Fibroblast of skin of abdomen (primary cell): ENCODE data around the gene PIGL.
A peak's percentile ranks its signal among the peaks of the same experiment; 100 is the strongest.
"Not testable (repeated sequence)": the region's sequence is repeated elsewhere in the genome, so short reads cannot be mapped to it uniquely, and the experiment has no call there.

Source experiments
- DNase-seq: peaks from one replicate; pipeline ENCODE4 v3.0.0-alpha.2; 2013

PIGL gene

GRCh38 chr17:16273929-16274339 is 56.9 kb downstream of the PIGL start:
- no peak for DNase-seq

DNA sequence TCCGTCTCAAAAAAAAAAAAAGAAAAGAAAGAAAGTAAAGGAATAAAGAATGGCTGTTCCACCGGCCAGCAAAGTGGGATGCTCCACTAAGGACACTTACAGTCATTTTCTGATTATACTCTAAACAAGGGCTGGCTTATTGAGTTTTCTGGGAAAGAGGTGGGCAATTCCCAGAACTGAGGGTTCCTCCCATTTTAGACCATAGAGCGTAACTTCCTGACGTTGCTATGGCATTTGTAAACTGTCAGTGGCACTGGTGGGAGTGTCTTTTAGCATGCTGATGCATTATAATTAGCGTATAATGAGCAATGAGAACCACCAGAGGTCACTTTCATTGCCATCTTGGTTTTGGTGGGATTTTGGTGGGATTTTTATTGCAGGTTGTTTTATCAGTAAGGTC is 58.0 kb downstream of the PIGL start:
- no peak for DNase-seq

GRCh38 chr17:16277163-16277562 is 60.2 kb downstream of the PIGL start:
- DNase-seq, result no peak

DNA sequence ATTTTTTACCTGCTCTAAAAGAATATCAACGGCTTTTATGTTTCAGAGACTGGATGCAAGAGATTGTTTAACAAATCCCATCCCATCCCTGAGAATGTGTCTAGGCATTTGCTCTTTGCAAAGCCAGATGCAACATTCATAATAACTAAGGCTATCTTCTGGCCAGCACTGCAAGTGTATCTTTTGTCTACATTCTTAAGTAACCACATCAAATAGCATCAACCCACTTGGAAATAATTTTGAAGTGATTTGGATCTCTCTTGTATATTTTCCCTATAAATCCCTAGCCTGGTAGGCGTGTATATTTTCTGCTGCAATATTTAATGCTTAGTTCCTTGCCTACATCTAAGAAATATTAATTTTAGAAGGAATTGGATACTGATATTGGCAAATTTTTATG is 64.3 kb downstream of the PIGL start:
- peak; percentile 89 for DNase-seq

- peak; percentile 89 for DNase-seq
Measured at GRCh38 chr17:16282522-16282921, 65.5 kb downstream of the PIGL start.

- DNase-seq, result peak; percentile 73
Measured at GRCh38 chr17:16283705-16284104, 66.7 kb downstream of the PIGL start.

DNA sequence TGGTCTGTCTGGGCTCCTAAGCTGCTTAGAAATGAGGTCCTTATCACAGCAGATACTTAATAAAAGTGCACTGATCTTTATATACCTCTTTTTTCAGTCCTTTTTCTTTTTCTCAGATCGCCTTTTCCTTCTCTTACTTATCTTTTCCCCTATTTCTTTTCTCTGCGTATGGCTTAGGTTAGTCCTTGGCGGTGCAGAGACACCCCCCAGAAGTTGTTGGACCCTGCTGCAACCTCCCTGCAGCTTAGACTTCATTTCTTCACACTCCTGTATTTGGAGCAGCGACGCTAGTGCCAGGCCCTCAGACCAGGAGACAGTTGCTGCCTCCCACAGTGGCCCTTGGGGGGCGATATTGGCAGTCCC is 68.6 kb downstream of the PIGL start:
- no peak for DNase-seq

DNA sequence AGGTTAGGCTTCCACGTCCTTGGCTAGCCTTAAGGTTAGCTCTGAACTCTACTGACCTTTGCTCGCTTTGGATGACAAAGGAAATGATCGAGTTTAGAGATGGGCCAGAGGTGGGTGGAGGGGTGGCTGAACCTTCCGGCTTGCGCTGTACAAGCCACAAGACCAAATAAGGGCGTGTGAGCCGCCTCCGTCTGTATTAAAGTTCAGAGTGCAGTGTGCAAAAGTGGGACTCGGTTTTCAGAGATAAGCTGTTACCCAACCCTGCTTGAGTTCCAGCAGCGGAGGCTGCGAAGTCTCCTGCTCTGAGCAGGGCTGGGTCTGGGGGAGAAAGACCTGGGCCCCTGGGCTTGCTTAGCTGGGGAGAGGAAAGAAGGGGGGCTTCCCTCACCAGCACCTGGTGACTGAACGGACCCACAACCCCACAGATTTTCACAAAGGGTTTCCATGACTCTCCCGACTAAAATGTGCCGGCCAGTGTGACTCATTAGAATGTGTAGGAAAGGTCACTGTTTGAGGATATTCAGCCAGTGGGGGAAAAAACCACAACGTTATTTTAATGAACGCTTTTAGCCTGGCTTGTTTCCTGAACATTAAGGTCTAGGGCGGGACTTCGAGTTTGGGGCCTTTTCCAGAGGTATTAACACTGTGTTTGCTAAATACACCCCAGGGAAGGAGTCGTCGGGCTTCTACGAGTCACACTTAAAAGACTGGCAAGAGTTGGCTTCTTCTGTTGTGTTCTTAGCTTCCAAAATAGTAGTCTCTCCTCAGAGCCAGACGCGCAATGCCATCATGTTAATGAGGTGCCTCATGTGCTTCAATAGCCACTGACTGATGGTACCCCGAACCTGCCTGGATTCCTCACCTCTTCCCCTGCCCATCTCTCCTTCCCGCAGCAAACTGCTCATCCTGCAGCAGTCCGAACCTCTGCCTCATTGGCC is 69.3 kb downstream of the PIGL start:
- DNase-seq, result peak; percentile 98

GRCh38 chr17:16286947-16287562 is 70.0 kb downstream of the PIGL start:
- peak; percentile 9 for DNase-seq

DNA sequence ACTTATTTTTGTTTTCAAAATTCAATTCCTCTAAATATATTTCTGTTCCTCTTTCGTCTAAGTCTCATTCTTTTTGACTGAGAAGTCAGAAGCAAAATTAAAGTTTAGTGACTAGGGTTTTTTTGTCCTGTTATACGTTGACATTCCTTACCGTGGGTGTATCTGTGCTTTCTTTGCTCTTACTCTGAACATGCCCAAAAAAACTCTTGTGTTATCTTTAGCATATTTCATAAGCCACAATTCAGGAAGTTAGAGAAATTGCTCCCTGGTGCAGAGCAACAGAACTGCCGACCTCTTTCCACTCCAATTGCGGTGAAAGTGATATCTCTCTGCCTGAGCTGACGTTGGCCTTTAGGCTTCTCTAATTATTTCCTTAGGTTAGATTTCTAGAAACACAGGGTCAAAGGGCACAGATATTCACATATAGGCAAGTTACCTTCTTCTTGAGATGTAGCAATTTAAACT is 70.6 kb downstream of the PIGL start:
- DNase-seq, result peak; percentile 79

DNA sequence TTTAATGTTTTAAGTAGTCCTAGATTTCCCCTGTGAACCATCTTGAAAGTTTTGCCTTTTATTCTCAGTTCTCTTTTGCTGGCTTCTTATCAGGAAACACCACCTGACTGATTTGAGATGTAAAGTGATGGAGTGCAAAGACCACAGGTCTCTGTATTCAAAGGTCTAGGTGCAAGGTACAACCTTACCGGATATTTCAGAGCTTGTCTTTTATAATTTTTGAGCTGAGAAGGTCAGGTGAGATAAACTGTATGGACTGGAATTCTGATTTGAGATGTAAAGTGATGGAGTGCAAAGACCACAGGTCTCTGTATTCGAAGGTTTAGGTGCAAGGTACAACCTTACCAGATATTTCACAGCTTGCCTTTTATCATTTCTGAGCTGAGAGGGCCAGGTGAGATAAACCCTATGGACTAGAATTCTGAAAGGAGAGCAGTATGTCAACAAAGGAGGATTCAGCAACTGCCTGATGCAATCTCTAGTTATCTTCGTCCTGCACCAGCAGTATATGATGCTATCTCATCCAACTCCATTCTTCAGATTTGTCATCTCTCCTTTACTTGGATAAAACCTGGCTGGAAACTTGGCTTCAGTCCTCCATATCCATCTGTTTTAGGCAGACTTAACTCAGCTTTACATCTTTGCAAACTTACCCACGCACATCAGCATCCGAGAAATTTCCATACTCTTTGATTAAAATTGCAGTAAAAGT is 72.0 kb downstream of the PIGL start:
- peak; percentile 56 for DNase-seq

DNA sequence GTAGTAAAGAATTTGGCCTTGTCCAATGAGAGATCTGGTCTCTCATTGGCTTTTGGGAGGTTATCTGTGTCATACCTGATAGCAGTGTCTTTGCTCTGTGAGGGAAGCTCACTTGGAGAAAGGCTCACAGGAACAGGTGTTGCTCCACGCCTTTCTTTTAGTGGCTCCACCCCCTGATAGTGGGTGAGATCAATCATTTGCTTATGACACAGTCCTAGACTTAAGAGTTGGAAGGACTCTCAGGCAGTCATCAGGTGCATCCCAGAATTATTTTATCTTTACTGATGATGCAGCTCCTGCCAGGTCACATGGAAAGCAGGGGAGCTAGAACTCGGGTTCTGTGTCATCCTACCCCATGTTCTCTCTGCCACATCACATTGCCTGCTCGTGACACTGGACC is 76.9 kb downstream of the PIGL start:
- no peak for DNase-seq

DNA sequence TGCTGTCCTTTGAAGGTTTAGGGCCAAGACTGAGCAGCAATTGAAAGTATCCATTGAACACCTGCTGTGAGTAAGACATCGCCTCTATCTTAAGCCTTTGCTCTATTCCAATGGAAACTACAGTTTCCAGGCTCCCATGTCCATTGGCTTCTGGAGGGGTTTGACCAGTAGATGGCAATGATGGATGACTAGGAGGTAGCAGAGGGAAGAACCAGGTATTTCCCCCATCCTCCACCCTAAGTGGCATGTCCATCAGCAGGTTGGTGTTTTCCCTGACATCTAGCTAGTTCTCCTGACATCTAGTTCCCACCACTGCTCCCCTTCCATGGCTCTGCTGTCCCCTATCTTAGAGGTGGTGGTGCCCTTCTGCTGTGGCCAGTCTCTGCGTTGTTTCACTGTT is 77.5 kb downstream of the PIGL start:
- DNase-seq, result no peak

GRCh38 chr17:16296072-16296471 is 79.1 kb downstream of the PIGL start:
- not testable (repeated sequence) for DNase-seq

DNA sequence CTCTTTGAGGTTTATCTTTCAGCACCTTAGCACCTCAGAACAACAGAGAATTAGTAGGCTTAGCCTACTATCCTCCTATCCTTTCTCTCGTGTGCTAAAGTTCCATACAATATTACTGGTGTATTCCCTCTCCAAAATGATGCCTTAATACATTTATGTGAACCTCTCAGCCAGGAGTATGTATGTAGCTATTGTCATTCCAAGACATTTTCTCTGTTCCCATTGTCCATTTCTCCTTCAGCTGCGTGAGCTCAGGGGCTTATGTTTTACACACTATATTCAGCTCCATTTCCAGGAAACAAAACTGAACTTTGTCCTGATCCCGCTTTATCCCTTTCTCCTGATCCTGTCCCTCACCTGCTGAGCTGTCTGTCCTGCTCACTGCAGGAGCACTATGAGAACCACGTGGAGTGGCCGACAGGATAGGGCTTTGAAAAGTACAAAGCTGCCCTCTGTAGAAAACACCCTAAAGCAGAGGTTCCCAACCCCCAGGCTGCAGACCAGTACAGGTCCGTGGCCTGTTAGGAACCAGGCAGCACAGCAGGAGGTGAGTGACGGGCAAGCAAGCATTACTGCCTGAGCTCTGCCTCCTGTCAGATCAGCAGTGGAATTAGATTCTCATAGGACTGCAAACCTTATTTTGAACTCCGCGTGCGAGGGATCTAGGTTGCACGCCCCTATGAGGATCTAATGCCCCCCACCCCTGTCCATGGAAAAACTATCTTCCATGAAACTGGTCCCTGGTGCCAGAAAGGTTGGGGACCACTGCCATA is 80.5 kb downstream of the PIGL start:
- DNase-seq, result no peak

DNA sequence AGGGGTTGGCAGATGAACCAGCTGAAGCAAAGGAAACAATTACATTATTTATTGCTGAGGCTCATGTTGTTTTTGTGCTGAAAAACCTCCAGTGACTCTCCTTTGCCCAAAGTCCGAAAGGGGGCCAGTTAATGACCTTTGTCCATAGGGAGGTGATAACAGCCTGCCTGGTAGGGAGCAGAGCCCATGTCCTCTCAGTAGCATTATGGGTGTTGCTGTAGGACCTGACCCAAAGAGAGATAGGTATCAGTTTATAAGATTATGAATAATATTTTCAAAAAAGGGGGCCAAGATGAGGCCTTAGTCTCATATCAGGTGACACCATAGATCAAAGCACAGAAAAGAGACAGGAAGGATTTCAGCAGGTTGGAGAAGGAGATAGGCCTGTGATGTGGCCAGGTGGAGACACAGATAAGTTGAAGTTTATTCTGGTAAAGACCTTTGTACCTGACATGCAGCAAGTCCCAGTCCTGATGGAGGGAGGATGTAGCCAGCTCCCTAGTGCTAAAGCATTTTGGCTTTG is 81.2 kb downstream of the PIGL start:
- DNase-seq, result no peak

DNA sequence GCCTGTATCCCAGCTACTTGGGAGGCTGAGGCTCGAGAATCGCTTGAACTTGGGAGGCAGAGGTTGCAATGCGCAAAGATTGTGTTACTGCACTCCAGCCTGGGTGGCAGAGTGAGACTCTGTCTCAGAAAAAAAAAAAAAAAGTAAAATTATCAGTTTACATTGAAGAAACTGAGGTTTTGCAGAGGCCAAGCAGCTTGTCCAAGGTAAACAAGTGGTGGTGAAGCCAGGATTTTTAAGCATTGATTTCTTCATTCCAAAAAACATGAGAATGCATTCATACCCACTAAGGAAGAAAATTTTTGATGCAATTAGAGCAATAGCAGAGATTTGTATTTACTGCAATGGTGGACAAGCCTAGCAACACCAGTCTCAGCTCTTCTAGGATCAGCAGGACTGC is 83.5 kb downstream of the PIGL start:
- DNase-seq, result no peak

DNA sequence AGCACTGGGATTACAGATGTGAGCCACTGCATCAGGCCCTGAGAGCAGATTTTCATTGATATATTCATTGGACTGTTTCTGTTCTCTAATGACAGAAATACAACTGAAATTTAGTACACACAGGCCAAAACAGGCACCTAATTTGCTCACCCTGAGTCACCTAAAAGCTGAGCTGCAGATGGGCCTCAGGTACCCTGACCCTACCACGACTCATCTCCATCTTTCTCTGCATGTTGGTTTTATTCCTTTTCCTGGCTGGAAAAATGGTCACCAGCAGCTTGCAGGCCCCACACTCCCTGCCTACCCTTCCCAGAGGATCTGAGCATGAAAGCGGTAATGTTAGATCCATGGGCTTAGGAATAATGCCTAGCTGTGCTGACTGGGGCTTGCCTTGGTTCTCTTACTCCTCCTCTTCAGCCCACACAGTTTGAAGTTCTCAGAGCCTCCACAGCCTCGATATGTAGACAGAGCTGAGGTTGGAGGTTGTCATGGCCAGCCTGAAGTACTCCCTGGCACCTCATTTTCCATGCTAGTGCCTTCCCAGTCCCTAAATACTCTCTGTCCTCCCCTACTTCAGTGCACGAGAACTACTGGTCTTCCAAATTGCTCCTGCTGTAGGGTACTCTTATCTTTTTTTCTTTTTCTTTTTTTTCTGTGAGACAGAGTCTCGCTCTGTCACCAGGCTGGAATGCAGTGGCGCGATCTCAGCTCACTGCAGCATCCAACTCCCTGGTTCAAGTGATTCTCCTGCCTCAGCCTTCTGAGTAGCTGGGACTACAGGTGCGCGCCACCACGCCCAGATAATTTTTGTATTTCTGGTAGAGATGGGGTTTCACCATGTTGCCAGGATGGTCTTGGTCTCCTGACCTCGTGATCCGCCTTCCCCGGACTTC is 85.2 kb downstream of the PIGL start:
- no peak for DNase-seq

DNA sequence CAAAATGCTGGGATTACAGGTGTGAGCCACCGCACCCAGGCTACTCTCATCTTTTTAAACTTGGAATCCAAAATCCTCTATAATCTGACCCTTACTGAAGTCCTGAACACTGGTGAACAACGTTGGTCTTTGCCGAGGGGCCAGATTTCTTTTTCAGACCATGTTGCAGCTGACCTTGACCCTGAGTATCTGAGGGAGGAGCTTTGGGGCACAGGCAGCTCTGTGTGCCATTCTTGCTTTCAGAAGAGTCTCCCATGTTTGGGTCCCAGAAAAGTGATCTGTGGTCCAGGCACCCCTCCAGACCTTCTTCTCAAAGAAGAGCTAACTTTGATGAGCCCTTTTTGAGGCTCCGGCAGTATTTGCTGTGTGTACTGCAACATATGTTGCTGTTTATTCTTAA is 85.8 kb downstream of the PIGL start:
- DNase-seq, result no peak

- DNase-seq, result peak; percentile 43
Measured at GRCh38 chr17:16304830-16305229, 87.8 kb downstream of the PIGL start.

DNA sequence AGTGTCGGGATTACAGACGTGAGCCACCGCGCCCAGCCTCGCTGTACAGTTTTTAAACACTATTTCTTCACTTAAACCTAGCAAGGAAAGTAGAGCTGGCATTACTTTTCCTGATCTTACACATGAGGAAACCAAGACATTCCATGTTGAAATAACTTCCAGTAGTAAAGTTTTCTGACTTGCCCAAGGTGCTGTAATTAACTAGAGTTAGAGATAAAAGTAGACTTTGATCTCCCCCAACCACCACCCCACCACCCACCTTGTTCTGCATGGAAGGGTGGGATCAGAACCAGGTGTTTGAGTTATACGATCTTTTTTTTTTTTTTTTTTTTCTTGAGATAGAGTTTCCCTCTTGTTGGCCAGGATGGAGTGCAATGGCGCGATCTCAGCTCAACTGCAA is 89.2 kb downstream of the PIGL start:
- no peak for DNase-seq
